ENCODE measurements around the gene CEP112.

The CEP112 gene

DNA sequence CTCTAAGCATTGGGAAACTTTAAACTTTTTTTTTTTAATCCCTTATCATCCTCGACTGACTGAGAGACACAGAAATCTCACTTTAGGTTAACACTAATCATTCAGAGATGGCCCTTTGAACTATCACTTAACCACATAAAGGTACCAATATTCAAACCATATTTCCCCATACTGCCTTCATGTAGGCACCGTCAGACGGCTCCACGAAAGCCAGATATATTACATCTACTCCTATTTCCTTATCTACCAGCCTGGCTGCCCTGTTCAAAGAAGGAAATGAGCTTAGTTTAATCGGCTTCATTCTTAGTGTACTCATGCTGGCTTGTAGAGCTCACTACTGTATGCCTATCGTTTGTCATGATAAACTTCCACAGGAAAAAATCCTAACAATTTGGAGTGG is 270.9 kb downstream of the CEP112 start:
- DNase-seq, result no peak

DNA sequence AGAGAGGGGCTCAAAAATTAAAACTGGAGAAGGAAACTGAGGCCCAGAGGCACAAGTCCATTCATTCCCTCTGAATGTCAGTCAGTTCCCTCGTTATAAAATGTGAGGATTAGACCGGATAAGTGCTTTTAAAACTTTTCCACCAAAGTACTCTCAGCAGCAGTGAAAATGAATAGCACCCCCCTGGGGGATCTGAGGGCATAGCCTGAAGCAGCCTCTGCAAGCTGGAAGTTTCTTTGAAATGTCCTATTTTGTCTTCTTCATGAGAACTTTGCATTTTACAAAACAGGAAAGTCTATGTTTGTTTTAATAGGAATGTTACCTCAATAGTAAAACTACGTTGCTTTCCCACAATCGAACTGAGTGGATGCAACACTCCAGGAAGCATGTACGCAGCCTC is 273.0 kb downstream of the CEP112 start:
- no peak for DNase-seq

DNA sequence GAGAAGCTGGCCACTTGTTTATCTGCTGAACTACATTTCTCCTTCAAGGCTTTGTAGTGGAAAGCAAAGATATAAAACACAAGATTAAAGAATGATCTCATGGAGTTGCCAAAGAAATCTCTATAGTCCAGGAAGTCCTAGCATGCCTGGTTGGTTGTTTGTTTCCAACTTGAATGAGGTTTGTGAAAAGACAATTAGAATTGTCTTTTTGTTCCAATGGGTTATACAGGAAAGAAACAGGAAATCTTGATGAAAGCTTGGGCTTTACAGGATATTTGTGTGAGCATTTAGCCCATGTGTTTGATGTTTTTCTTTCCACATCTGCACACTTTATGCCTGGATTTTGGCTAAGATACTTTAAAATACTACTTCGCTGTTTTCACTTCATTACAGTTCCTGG is 273.4 kb downstream of the CEP112 start:
- no peak for DNase-seq

GRCh38 chr17:65917560-65917959 is 274.4 kb downstream of the CEP112 start:
- no peak for DNase-seq

DNA sequence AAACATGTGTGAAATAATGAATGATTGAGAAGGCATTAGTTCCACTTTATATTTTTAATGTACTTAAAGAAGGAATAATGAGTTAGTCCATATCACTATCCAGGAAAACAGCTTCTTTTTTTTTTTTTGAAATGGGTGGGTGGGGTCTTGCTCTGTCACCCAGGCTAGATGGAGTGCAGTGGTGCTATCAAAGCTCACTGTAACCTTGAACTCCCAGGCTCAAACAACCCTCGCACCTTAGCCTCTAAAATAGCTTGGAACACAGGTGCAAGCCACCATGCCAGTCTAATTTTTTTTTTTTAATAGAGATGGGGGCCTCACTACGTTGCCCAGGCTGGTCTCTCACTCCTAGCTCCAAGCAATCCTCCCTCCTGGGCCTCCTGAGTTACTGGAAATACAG is 275.5 kb downstream of the CEP112 start:
- DNase-seq, result no peak

GRCh38 chr17:65914784-65915342 is 277.1 kb downstream of the CEP112 start:
- DNase-seq, result no peak

DNA sequence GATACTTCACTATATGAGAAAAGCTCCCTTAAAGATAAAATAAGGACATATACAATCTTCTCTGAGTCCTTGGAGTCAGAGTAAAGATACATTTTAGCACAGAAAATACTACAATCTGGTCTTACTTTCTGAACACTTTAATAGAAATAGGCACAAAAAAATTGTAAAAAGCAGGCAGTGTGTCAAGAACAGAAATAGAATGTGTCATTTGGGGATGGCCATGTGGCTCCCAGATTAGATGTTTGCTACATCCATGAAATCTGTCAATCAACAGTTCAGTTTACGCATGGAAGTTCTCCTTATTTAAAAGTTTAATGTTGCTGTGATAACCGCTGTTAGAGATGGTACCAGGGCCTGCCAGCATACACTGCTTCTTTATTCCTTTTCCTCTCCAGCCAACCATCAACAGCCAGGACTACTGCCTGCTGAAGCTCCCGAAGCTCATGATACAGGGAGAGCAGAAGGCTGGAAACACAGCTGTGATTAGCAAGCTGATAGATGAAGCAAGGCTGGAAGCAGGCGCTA is 278.5 kb downstream of the CEP112 start:
- DNase-seq, result no peak

DNA sequence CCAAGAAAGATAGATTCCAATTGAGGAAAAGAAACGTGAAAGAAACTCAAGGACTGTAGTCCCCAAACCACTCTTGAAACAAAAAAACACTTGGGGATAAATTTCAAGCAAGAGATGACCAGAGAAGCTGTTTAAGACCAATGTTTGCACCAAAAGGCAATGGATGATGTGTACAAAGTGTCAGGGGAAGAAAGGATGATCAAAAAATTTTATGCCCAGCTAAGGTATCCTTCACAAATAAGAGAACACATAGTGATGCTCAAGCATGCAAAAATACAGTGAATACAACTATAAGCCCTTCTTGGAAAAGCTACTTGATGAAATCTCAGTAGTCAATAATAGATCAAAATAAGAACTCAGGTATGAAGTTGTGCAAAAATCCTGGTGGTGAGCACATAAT is 281.1 kb downstream of the CEP112 start:
- DNase-seq, result no peak

- peak; percentile 14 to 41 for DNase-seq
Measured at GRCh38 chr17:65902831-65903522, 289.0 kb downstream of the CEP112 start.

- peak; percentile 16 to 25 for DNase-seq
Measured at GRCh38 chr17:65902155-65902554, 289.8 kb downstream of the CEP112 start.

DNA sequence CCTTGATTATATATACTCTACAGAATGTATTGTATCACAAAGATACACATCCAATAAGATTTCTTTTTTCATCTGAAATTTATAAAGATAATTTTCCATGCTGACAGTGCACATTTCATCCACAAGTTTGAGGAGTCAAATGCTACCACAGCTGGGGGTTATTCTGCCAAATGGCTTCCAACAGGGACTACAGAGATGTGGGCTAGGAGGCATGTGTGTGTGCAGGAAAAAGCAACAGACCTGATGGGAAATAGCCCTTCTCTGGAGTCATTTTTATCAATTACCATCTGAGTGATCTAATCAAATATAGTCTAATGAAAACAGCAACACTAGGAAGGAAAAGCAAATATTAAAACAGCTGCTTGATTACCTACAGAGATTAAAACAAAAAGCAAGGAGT is 290.5 kb downstream of the CEP112 start:
- DNase-seq, result no peak

GRCh38 chr17:65900216-65900615 is 291.7 kb downstream of the CEP112 start:
- no peak for DNase-seq

GRCh38 chr17:65898651-65899050 is 293.3 kb downstream of the CEP112 start:
- no peak for DNase-seq

GRCh38 chr17:65896889-65897288 is 295.0 kb downstream of the CEP112 start:
- peak; percentile 81 to 88 for DNase-seq

GRCh38 chr17:65895969-65896368 is 296.0 kb downstream of the CEP112 start:
- no peak for DNase-seq

DNA sequence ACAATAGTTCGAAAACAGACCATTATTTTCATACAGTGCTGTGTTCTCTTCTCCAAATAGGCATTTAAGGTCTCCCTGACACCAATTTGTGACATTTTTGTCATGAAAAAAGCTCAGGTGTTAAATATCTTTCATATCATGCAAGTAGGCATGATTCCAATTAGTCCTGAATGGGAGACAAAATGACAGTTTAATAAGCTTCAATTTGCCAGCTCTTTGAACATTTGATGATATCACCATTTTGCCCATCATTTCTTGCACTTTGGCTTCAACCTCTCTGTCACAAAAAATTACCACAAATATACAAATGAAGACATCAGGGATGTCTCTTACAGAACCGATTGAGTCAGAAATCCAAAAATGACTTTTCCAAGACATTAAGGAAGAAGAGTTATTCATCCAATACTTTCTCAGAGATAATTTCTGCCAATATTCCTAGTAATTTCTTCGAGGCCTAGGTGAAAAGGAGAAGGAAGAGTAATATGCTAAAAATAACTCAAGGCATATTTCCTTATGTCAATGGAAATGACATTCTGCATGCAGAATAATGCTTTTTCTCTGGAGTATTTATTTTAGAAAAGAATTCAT is 298.1 kb downstream of the CEP112 start:
- DNase-seq, result no peak

DNA sequence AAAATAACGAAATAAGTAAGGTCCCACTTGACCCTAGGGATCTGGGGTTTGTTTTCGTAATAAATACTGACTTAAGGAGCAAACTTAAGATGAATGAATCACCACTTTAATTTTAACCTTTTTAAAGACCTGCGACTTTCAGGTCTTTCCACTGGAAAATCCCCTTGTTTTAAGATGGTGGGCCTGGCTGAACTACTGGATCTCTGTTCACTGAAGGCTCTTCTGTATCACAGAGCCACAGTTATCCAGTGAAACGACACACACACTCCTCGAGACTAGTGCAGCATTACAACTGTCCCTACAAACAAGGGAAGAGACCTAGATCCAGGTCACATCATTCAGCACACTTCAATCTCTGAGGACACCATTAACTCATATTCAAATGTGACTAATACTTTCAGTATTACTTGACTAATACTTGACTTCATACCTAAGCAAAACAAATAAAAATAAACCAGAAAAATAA is 299.0 kb downstream of the CEP112 start:
- DNase-seq, result no peak

- DNase-seq, result no peak
Measured at GRCh38 chr17:65891231-65891735, 300.6 kb downstream of the CEP112 start.

DNA sequence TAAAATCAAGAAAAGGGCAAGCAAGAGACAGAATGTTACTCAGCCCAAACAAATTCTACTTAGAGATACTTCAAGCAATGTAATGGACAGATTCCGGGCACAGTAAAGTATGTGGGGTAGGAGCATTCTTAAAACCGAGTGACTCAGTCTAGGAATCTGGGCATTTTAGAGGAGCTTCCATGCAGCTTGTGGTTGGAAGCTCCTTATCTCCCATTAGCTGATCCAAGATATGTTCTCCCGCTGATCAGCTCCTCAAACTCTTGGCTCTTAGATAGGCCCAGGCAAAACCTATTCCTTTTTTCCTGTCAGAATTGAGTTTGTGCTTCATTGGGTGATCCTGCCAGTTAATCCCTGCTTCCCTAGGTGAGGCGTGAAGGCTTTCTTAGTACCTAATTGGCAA is 303.3 kb downstream of the CEP112 start:
- no peak for DNase-seq

GRCh38 chr17:65886315-65887245 is 305.4 kb downstream of the CEP112 start:
- DNase-seq, result no peak

DNA sequence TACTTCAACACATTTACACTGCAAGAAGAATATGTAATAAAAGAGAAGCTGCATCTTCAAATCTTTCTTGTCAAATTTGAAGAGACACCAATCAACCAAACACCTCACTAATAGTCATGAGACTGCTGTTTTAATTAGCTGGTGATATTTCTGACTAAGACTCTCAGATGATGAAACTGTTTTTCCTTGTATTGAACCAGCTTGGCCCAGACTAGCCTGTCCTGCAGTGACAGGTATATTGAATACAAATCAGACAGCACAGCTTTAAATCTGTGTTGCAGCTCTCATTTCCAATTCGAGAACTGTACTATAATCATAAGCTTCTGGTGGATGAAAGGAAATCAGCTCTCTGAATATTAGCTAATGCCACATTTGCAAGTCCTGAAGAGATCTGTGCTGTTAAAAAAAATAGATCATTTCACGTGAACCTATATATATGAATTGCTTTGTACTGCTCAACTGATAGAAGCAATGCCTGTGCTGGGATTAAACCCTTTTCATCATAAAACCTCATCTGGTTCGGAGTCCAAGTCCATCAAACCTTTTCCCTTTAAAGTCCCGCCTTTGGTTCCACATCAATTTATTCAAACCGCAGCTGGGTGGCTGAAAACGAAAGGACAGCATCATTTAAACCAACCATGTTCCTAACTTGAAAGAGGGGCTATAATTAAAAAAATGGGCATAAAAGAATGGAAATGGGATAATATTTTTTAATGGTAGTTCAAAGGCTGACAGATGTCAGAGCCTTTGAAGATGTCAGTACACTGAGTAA is 306.2 kb downstream of the CEP112 start:
- DNase-seq, result no peak

DNA sequence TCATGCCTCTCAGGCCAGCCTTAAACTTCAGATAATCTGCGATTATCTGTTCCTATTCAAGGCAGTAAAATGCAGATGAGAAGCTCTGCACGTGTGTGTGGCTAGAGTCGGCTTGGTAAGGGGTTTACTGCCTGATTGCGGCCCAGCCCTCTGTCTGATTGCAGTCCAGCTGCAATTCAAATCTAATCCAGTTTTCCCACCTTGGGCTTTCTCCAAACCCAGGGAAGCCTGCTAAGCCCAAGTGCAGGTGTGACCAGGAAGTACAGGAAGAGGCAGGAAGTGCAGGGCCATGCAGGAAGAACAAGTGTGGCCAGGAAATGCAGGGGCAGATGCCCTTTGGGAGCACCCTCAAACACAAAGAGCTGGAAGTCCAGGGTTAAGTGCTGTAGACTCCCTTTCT is 314.9 kb downstream of the CEP112 start:
- DNase-seq, result no peak

Measured in SHP77 (cell line).